Measurements from ENCODE around the gene EME1.
"Not testable (repeated sequence)": the region's sequence is repeated elsewhere in the genome, so short reads cannot be mapped to it uniquely, and the experiment has no call there.

EME1 gene

GRCh38 chr17:50426814-50427787, 54.1 kb downstream of the EME1 start:
- DNase-seq: no peak

GRCh38 chr17:50428126-50428525, 55.1 kb downstream of the EME1 start:
- not testable (repeated sequence) for DNase-seq

- no peak for DNase-seq
These were observed 55.9 kb downstream of the EME1 start for GRCh38 chr17:50428831-50429424.

GRCh38 chr17:50429793-50430192, 56.8 kb downstream of the EME1 start:
- no peak for DNase-seq

Measured in NCI-H446 (cell line).